SW 1271 (cell line): ENCODE data around the gene ZAP70.

Source experiments
- DNase-seq, 2 experiments: peaks; one replicate each; lab custom pipeline; 2025; lab: John Stamatoyannopoulos, UW

Gene ZAP70

DNA sequence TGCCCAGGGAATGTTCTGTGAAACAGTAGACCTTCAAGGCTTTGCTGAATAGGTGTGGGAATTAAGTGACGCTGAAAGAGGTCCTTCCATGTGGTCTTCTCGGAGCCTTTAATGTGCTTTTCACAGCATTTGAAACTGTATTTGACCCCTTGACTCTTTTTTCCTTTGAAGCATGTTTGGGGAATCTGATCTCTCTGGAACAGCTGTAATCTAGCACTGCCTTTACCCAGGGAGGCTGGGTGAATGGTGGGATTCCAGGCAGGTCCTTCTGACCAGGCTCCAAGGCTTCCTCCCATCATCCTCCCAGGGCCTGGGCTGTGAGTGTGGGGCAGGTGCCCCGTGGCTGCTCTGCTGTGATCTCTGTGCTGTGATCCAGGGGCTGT, 4.2 kb downstream of the ZAP70 start:
- DNase-seq = no peak

DNA sequence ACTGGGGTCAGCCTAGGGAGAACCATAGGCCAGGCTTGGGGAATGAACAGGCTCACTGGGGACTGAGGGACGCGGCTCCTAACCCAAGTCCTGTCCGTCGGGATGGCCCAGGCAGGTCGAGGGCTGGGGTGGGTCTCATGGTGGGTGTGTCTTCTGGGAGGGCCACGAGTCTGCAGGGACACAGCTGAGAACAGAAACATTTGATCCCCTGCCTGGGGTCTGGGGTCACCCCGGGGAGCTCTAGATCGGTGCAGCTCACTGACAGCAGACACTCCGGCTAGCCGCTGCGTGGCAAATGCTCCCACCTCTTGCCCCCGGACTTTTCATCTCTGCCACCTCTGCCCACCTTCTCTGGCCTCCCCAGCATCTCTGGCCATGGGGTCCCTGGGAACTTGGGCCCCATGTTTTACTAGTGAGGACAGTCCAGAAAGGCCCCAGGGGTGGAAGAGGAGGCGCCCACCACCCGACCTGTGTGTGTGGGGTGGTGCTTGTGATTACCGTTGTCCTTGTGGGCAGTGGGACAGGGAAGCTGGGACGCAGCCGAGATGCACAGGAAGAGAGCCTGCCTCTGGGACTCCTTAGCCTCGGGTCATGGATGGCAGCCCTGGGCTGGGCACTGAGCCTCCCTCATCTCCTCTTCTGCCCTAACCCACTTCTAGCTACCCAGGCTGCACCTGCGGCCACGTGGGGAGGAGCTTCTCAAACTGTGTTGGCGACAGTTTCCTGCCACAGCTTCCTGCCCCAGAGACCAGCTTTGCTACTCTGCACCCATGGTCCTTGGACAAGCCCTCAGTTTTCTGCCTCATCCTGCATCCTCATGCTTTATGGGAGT, 4.9 kb downstream of the ZAP70 start:
- DNase-seq = no peak

DNA sequence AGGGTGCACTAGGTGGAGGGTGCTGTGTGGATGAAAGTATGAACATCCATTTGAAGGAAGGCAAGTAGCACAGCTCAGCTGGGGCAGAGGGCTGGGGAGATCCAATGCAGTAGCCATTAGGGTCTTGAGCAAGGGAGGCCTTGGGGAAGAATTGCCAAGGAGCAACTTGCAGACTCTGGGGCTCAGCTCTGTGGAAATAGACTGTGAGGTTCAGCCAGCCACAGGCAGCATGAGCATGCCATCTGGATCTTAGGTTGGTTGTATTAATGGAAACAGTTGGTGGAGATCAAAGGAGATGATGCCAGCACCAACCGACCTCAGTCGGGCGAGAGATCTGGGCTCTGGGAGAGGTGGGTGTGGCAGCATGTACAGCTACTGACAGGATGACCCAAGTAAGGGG, 5.6 kb downstream of the ZAP70 start:
- no peak for DNase-seq

DNA sequence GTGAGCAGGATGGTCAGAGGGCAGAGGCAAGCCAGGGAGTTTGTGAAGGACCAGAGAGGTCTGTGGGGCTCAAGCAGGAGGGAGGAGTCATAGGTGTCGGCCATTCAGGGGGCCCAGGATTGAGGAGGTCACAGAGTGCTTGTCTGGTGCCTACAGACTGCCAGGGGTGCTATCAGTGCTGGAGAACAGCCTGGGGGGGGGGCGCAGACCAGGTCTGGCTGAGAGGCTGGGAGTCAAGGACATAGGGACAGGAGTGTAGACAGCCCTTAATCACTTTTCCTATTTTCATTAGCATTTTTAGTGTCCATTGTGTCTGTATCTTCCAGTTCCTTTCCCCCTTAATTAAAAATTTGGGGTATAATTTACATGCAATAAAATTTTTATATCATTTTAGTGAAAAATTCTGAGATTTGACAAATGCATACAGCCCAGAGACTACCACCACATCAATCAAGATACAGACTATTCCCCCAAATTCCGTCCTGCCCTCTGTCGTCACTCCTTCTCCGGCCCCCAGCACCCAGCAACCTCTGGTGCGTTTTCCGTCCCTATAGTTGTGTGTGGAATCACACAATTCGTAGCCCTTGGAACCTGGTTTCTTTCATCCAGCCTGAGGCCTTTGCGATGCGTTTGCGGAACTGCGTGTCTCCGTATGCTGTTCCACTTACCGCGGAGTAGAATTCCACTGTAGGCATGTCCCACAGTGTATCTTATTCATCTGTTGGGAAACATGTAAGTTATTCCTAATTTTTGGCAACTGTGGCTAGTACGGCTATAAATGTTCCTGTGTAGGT, 6.2 kb downstream of the ZAP70 start:
- no peak for DNase-seq

DNA sequence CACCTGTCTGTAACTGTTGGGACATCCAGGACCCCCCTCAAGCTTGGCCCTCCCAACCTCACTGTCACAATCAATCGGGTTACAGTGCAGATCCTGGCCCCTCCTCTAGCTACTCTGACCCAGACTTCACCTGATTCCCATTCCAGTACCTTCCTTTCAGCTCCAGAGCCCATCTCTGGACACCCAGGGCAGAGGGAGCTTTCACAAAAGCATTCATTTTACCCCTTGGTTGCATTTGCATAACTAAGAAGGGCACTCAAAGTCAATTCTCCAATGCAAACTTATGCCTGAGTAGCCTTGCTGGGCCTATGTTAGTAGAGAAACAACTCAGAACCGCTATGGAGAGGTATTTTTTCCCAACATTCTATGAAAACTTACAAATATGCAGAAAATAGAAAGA, 7.4 kb downstream of the ZAP70 start:
- DNase-seq = no peak

DNA sequence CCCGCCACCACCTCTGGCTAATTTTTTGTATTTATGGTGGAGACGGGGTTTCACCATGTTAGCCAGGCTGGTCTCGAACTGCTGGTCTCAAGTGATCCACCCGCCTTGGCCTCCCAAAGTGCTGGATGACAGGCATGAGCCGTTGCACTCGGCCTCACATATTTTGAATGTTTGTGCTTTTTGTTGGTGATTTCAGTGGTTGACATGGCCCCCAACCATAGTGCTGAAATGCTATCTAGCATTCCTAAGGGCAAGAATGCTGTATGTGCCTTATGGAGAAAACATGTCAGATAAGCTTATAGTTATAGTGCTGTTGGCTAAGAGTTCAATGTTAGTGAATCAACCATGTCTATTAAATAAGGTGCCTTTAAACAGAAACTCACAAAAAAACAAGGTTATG, 8.9 kb downstream of the ZAP70 start:
- no peak for DNase-seq

DNA sequence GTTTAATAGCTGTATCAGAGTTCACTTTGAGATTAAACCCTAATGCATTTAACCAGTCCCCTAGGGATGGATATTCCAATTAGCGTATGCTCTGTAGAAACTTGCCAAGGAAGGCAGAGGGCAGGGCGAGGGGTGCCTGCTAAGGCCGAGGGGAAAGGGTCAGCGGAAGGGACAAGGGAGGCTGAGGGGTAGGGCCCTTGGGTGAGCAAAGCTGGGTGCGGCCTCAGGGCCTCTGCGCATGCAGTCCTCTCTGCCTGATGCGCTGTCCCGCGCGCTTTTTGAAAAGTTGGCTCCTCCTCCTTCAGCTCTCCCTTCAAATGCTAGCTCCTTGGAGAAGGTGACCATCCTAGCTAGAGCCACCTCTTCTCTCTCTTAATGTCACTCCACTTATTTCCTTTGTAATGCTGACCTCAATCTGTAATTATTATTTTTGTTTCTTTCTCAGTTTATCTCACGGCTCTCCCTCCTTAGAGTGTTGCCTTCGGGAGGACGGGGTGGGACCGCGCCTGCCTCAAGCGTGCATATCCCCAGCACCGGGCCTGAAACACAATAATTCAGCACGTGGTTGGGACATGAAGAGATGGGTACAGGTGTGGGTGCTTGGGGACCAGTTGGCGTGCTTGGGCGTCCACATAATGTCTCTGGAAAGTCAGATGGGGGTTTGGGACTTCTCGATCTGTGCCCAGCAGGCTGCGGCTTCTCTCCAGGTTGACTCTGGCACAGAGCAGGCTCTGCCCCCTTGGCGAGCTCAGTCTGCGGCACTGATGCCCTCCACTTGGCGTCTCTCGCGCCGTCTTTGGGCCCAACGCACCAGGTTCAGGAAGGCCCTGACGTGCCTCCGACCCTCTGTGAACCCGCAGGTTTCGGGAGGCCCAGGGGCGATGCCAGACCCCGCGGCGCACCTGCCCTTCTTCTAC, 10.0 kb downstream of the ZAP70 start:
- no peak for DNase-seq

DNA sequence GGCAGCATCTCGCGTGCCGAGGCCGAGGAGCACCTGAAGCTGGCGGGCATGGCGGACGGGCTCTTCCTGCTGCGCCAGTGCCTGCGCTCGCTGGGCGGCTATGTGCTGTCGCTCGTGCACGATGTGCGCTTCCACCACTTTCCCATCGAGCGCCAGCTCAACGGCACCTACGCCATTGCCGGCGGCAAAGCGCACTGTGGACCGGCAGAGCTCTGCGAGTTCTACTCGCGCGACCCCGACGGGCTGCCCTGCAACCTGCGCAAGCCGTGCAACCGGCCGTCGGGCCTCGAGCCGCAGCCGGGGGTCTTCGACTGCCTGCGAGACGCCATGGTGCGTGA, 10.7 kb downstream of the ZAP70 start:
- no peak for DNase-seq

DNA sequence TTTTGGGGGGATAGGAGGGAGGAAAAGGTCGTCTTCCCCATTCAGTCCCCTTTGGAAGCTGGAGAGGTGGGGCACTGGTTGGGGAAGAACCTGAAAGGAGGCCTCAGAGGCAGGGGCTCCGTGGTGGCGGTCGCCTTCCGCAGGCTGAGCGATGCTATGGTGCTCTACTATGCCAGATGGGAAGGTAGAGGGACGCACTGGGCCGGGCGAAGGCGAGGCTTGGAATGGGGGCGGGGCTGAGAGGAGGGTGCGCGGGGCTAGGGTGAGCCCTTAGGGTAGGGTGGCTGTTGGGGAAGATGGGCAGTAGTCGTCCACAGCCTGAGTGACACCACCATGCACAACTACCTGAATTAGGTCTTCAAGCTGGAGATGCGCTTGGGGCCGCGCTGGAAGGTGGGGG, 11.1 kb downstream of the ZAP70 start:
- no peak for DNase-seq

DNA sequence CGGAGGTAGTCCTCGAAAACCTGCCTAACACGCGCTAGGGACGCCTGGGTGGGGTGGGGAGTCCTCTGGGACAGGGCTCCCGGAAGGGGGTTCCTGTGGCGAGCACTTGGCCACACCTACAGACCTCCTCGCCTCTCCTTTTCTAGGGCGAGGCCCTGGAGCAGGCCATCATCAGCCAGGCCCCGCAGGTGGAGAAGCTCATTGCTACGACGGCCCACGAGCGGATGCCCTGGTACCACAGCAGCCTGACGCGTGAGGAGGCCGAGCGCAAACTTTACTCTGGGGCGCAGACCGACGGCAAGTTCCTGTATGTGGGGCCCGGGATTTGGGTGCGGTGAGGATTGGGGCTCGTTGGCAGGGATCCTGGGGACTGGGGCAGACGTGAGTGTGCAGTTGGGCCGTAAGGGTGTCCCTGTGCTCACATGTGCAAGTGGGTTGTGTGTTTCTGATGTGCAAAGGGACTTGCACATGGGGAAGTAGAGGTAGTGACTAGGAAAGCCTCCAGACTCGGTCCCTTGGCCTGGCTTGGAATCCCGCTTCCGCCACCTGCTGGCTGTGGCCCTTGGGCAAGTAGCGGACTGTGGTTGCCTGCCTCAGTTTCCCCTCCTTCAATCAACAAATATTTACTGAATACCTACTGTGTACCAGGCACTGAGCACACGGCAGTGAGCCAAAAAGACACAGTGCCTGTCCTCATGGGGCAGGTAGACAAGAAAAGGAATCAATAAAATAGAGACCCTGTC, 11.7 kb downstream of the ZAP70 start:
- no peak for DNase-seq

DNA sequence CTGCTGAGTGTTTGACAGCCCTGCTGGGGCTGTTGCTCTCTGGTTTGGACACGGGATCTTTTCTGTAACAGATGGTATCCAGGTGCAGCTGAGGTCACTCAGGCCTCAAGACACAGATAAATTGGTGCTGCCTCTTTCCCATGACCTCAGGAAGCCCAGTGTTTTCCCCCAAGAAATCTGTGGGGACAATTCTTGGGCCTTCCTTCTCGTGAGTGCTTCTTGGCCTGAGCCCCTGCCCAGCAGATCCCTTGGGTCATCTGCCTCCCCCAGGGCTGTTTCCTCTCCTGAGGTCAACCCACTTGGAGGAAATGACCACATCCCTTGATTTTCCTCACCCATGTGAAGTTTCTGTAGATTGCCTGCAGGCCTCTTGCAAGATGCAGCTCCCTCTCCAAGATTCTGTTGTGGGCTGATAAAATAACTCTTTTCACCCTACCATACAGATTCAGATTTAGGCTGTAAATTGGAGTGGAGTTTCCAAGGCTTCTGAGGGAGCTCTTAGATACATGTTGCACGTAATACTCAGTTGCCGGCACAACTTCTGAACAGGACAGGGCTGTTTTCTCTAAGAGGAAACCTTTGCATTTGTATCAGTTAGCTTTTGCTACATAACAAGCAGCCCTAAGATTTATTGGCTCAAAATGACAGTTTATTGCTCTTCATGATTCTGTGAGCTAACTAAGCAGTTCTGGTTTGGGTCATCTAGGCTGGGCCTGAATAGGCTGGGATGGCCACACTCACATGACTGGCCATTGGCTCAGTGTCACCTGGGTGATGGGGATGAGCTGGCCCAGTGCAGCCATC, 13.1 kb downstream of the ZAP70 start:
- no peak for DNase-seq

DNA sequence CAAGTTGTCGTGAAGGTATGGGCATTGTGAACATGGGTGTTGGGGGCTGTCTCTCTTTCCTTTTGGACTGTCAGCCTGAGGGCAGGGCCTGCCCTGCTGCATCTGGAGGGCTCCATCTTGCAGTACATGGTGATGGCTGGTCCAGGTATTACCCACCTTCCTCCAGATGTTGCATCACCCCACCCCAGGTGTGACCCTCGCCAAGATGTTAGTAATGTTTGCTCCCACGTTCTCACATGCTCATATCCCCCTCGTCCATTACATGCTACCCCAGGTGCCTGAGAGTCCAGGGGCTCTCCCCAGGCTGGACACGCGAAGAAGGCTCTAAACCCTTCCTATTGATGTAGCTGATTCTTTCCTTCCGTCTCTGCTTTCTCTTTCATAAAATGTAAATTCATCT, 13.9 kb downstream of the ZAP70 start:
- DNase-seq = no peak

DNA sequence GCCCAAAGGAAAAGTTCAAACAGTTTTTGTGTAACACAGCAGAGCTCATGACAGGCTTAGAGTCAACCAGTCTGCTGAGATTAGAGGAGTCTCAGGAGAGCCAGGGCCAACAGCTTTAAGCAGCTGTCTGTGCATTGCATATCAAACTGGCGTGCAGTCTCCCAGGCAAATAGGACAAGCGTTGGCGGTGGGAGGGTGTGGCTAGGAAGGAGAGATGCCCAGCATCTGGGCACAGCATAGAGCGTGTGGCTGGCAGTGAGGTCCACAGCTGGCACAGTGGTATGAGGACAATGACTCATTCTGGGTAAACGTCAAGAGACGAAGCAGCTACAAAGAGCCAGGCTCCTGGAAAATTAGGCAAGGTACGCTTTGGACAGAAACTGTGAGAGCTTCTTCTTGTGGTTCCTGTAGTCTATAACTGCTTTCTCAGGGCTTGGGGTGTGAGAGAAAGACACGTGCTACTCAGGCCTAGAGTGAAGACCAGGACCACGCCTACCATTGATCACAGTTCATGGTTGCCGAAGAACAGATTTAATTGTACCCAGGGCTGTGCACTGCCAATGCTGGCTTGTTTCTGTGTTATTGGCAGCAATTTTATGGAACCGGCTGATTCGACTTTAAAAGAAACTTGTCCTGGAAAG, 14.8 kb downstream of the ZAP70 start:
- no peak for DNase-seq

DNA sequence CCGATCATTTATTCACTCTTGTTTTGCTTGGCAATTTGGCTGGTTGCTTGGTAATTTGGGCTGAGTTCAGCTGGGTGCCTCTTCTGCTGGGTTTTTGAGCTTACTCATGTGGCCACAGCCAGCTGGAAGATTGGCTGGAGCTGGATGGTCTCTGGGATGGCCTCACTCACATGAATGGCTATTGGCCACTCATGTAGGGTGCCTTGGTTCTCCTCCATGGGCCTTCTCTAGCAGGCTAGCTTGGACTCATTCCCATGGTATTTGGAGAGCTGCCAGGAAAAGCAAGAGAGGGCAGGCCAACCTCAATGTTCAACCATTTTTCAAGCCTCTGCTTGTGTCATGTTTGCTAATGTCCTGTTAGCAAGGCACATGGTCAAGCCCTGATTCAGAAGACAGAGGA, 16.9 kb downstream of the ZAP70 start:
- no peak for DNase-seq

DNA sequence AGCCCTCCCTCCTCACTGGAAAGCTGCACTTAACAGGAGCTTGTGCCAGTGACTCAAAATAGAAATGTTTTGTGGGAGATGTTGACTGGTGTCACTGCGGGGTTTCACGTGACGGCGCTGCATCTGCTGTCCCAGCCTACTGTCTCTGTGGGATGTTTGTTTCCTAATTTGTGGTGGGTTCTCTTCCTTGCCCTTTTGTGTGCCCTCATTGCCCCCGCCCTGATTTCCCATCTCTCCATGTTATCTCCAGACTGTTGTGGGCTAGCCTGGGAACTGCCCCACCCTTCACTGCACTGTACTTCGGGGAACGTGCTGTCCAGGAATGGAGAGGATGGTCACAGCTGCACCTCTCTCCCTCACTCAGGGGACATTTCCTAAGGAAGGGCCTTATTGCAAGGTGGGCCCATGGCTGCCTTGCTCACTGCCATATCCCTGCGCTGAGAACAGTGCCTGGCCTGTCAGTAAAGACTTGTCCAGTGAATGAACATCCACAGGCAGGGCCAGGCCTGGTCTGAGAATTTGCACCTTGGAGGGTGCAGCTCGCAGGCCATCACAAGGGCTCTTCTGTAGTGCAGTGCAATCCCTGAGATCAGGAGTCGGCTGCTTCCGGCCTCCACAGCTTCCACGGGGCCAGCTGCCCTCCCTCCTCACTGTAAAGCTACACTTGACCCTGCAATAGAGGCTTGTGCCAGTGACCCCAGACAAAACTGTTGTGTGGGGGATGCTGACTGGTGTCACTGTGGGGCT, 18.1 kb downstream of the ZAP70 start:
- no peak for DNase-seq

DNA sequence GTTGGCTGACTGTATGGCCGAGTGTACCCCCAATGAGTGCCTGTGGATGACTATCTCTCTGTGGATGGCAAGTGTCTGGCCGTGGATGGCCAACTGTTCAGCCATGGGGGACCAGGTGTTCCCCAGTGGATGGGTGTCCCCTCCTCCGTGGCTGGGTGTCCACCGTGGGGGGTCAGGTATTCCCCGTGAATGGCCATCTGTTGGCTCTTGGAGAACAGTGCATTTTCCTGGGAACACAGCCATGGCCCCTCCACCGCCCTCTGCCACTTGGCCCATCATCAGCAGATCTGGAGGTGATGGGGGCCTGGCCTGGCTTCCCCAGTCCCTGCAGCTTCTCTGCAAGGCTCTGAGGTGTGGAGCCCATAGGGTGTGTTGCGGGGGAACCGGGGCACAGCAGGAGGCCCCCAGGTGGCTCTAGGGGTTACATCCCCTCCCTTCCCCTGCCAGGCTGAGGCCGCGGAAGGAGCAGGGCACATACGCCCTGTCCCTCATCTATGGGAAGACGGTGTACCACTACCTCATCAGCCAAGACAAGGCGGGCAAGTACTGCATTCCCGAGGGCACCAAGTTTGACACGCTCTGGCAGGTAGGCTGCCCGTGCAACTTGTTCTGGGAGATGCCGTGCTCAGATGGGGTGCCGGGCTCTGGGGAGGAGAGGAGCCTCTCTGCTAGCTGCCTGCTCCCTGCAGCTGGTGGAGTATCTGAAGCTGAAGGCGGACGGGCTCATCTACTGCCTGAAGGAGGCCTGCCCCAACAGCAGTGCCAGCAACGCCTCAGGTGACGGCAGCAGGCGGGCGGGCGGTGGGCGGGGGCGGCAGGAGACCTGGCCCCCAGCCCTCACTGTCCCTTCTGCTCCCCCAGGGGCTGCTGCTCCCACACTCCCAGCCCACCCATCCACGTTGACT, 19.3 kb downstream of the ZAP70 start:
- no peak for DNase-seq

DNA sequence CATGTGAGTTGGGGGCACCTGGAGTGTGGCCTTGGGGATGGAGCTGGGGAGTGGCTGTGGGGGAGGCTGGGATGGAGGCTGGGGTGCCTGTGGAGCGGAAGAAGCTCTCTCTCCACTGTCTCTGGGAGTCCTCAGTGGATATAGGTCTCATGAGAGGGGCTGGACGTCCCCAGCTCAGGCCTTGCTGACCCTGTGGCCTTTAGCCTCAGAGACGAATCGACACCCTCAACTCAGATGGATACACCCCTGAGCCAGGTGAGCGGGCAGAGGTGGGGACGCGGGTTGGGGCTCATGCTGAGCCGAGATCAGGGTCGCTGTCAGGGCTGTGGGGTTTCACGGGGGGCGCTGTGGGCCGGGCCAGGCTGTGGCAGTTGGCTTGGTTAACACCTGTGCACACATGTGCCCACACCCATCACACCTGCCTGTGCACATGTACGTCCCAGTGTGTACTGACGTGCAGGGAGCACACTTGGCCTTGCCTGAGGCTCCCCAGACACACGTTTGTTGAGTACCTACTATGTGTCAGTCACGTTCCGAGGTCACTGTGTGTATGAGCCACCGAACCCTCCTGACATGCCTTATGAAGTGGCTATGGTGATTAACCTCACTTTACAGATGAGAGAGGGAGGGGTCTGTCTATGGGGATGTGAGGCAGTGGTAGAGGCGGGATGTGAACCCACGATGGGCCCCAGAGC, 20.1 kb downstream of the ZAP70 start:
- DNase-seq = no peak
